ENCODE data around the gene ZSCAN1. TPM values are rescaled to one million over a fixed set of nuclear protein-coding genes. Genes with fewer than 3 reads are reported as not detected.

The ZSCAN1 gene
- total RNA-seq, 1 experiment from 2014 or later = not detected

GRCh38 chr19:58009666-58010301 lies 24.0 kb upstream of the ZSCAN1 start:
- H3K4me1 ChIP-seq (ENCODE audit: control insufficient read depth, insufficient read depth, low read length) = no peaks in the 10 kb centered on the region
- ATAC-seq (no peak), DNase-seq (ENCODE audit: low read depth, low spot score) (no peak)
- H3K27ac ChIP-seq (ENCODE audit: low read length) = no peak overlapping the region
- 0 out of 2 replicates have a peak, but pooled peaks cover 3% of the 10 kb centered on the region for H3K36me3 ChIP-seq (ENCODE audit: control insufficient read depth, insufficient read depth, low read length)
- in situ Hi-C loops (cut with HindIII; ENCODE audit: low pct_unique_long_range_greater_than_20kb, low sequenced_read_pairs) = no loop called here
- ChIA-PET POLR2A (interaction anchor here (0.6 kb wide), 1 partner anchor 9 kb away, joined by 12 read pairs; no protein-coding TSS in a partner anchor), CTCF (no interaction called here)
- no peak overlapping the region for H3K4me3 ChIP-seq (ENCODE audit: low read depth in 2 of 2, low read length in 2 of 2)
- BruUV-seq (replicated peaks) = no TSS peak
- intact Hi-C loops (cut with micrococcal nuclease; ENCODE audit: unreplicated experiment) = no loop called here
- no peaks in the 10 kb centered on the region for H3K27me3 ChIP-seq (ENCODE audit: control insufficient read depth, insufficient read depth, low read length)
- peaks cover 24% of the 10 kb centered on the region; the same call in 1 of the 2 replicates for H3K9me3 ChIP-seq (ENCODE audit: control insufficient read depth, insufficient read depth, low read depth, low read length)
- TF ChIP-seq REST (IDR thresholded peaks at IDR 0.05; ENCODE audit: insufficient read depth in 1 of 2, low read depth in 2 of 2, low read length in 1 of 2) = no peak
- no peak for TF ChIP-seq TCF7L2 (IDR thresholded peaks at IDR 0.05; ENCODE audit: low read depth, low read length)
- TF ChIP-seq SIN3A (IDR thresholded peaks at IDR 0.05; ENCODE audit: borderline replicate concordance, insufficient read depth, low read depth, low read length) = no peak
- no peak for TF ChIP-seq CTCF (IDR thresholded peaks at IDR 0.05)
- TF ChIP-seq POLR2AphosphoS5 (IDR thresholded peaks at IDR 0.05; ENCODE audit: low read depth, low read length) = no peak

- ChIA-PET POLR2A (interaction anchor here (0.6 kb wide), 1 partner anchor 9 kb away, joined by 12 read pairs; no protein-coding TSS in a partner anchor), CTCF (no interaction called here)
- ATAC-seq (no peak), DNase-seq (ENCODE audit: low read depth, low spot score) (no peak)
- TF ChIP-seq CTCF (IDR thresholded peaks at IDR 0.05) (no peak), TCF7L2 (IDR thresholded peaks at IDR 0.05; ENCODE audit: low read depth, low read length) (no peak), SIN3A (IDR thresholded peaks at IDR 0.05; ENCODE audit: borderline replicate concordance, insufficient read depth, low read depth, low read length) (no peak), POLR2AphosphoS5 (IDR thresholded peaks at IDR 0.05; ENCODE audit: low read depth, low read length) (no peak), REST (IDR thresholded peaks at IDR 0.05; ENCODE audit: insufficient read depth in 1 of 2, low read depth in 2 of 2, low read length in 1 of 2) (no peak)
- intact Hi-C loops (cut with micrococcal nuclease; ENCODE audit: unreplicated experiment) = no loop called here
- Histone ChIP-seq H3K27ac (ENCODE audit: low read length) (no peak overlapping the region), H3K36me3 (ENCODE audit: control insufficient read depth, insufficient read depth, low read length) (0 out of 2 replicates have a peak, but pooled peaks cover 3% of the 10 kb centered on the region), H3K4me1 (ENCODE audit: control insufficient read depth, insufficient read depth, low read length) (no peaks in the 10 kb centered on the region), H3K9me3 (ENCODE audit: control insufficient read depth, insufficient read depth, low read depth, low read length) (peaks cover 18% of the 10 kb centered on the region; the same call in 1 of the 2 replicates), H3K27me3 (ENCODE audit: control insufficient read depth, insufficient read depth, low read length) (no peaks in the 10 kb centered on the region), H3K4me3 (ENCODE audit: low read depth in 2 of 2, low read length in 2 of 2) (no peak overlapping the region)
- in situ Hi-C loops (cut with HindIII; ENCODE audit: low pct_unique_long_range_greater_than_20kb, low sequenced_read_pairs) = no loop called here
- no TSS peak for BruUV-seq (replicated peaks)
These were observed 23.3 kb upstream of the ZSCAN1 start for GRCh38 chr19:58010507-58010906.
